NCI-H524 treated with DMSO at 0.1 percent for 48 hours (cell line): ENCODE data around the gene HHIP.

Experiments
- DNase-seq: peaks from one replicate; lab custom pipeline; 2025; lab: John Stamatoyannopoulos, UW

HHIP gene

DNA sequence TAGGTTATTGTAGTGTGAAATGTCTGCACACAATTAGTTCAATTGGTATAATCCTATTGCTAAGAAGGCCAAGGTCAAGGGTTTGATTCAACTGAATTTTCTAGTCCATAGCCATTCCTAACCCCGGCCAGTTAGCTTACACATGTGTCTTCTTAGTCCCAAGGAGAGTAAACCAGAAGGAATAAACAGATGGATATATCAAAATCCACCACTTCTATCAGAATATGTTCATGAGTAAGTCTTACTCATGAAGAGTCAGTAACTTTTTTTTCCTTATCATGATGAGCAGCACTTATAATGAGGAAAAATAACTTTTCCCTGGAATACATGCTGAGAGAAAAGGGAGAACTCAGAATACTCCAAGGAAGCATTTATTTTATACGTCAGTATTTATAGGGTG is 9.5 kb downstream of the HHIP start:
- no peak for DNase-seq

DNA sequence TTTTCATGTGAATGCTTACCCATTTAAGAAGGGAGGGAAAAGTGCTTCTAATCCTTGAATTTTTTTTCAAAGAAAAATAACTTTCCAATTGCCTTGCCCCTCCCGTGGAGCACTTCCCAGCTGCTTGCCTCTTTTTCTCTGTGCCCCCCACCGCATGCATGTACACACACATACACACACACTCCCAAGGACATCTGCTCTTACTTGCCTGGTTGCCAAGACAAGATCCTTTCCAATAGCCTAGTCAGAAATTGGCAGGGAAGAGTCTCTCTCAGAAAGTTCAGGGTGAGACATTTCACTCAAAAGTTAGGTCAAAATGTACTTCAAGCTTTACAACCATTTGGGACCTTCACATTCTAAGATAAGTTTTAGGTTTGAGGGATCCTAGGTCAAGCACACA is 10.9 kb downstream of the HHIP start:
- DNase-seq: no peak

DNA sequence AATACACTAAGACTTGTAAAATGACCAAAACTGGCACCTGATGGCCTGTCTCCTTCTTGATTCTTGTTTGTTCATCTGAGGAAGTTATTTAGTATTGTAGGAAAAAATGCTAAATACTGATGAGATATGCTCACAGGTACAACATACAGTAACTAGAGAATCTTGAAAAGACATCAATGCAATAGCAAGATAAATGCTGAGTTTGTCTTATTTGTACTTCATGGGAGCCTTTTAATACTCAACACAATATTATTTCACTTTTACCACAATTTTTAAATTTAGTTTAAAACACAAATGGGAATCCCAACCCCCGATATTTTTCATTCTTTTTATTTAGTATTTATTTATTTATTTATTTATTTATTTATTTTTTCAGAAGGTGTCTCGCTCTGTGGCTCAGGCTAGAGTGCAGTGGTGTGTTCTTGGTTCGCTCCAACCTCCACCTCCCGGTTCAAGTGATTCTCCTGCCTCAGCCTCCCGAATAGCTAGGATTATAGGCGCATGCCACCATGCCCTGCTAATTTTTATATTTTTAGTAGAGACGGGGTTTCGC is 12.1 kb downstream of the HHIP start:
- no peak for DNase-seq

DNA sequence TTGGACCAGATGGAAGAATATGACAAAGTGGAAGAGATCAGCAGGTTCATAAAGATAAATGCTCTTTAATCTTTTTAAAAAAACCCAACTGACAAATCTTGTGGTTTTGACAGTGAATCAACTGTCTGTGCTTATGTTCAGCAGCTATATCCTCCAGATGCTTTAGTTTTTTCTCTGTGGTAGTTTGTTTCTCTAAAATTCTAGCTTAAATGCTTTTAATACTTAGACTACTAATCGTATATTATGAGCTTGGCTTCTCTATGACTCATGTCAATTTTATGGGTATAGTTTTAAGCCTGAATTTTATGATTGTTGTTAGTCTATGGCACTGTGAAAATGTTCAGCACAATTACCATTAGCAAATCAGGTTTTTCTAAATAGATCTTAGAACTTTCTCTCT is 12.9 kb downstream of the HHIP start:
- DNase-seq: no peak

DNA sequence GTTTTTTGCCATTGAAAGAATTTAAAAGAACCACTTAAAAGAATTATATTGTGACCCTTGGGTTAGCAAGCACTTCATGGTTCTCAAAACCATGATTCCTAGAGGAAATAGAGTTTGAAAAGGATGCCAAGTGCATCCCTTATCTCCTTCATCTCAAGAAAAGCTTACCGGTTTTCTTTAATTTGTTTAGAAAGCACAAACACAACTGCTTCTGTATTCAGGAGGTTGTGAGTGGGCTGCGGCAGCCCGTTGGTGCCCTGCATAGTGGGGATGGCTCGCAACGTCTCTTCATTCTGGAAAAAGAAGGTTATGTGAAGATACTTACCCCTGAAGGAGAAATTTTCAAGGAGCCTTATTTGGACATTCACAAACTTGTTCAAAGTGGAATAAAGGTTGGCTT is 13.5 kb downstream of the HHIP start:
- no peak for DNase-seq

DNA sequence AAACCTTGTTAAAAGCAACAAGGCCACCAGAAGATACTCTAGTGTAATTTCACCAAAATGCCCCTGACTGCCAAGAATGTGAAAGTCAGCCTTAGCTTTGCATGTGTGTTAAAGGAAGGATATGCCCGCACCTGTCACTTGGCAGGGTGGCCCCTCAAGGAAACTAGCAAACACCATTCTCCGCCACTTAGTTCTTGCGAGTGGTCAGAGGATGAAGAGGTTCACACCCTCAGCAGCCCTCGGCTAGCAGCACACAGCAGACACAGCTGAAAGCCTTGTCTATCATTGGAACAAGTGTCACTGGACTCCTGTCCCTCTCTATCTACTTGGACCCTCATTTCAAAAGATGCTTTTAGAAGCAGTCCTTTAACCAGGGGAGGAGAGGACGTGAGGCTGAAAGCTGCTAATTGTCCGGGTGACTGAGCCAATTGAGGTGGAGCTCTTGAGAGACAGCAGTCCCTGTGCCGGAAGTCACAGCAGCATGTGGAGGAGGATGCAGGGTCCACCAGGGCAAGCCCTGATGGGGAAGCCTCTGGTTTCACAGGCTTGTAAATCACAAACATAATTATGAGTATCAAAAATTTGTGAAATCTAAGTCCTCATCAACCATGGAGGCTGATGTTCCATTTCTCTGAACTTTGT is 18.0 kb downstream of the HHIP start:
- no peak for DNase-seq

DNA sequence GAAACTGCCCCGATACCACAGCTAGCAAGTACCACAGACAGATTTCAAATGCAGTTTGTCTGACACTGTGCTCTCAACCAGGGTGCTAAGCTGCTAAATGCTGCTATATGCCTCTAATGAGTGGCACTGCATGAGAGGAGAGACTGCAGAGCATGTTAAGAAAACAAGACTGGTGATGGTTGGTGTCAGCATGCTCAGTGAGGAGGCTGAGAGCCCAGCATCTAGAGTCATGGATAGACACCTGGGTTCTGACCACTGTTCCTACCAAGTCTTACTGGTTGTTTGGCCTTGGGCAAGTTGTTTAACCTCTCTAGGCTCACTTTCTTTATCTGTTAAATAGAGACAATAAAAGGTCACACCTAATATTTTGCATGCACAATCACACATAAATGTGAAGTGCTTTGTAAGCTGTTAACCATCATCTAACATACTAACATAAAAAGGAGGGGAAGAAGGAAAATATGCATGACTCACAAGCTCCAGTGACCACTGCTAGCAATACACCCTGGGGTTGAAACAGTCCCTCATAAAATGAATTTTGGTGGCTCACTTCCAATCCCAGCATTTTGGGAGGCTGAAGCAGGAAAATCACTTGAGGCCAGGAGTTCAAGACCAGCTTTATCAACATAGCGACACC is 20.7 kb downstream of the HHIP start:
- no peak for DNase-seq

DNA sequence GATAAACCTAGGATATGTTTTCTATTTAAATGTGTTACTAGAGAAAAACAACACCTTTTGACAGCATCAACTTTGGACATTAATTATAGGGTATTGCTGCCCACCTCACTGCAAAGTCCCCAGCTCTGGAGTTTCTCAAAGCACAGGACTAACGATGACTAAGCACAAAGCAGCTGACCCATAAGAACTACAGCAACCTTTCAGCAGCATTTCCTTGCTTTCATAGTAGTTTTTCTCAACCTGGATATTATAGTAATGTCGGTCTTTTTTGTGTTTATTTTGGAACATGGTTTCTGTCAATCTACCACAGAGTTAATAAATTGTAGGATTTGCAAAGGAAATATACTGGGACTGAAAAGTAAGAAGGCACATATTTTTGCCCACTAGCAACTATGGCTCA is 21.5 kb downstream of the HHIP start:
- no peak for DNase-seq

DNA sequence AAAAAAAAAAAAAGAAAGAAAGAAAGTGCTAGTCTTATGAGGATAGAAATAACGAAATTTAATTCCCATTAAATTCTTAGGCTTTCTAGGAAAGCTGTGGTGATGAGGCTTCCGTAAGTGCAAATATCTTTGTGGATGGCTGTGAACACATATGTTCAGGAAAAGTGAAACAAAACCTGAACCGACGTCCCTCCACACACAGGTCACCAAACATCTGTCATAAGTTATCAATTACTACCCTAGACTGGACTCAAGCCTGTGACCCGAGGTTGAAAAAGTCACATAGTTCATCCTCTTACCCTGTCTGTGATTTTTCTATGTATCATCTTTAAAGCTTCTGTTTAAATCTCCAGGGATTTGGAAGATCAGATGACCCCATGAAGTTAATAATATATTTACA is 24.8 kb downstream of the HHIP start:
- no peak for DNase-seq

DNA sequence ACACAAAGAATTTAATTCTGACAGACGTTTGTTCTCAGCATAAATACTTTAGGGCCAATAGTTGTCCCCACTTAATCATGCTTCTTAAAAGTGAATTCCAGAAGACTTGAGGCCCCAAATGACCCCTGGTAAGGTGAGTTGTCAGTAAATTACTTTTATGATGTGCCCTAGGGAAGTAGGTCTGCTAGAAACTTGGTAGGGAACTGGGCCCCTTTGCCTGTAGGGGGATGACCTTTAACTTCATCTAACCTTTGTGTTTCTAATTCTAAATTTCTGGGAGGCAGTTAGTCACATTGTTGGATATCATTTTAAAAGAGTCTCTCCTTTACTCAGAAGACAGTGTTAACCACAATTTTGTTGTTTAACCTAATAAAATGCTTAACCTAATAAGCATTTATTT is 28.8 kb downstream of the HHIP start:
- no peak for DNase-seq

DNA sequence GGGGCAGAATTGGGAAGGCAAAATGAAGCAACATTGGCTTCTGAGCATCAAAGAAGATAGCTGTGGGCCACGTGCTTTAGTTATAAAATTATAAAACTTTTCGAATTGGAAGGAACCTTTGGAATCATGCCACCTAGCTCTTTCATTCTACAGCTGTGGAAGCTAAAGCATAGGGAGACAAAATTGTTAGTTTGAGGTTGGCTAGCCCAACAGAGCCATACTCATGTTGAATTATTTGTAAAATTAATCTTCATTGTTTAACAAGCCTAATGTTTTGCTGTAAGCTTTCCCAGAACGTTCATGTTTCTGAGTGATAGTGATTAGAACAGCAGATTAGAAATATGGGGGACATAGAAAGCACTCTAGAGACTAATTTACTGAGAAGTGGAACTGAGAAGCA is 35.9 kb downstream of the HHIP start:
- no peak for DNase-seq

DNA sequence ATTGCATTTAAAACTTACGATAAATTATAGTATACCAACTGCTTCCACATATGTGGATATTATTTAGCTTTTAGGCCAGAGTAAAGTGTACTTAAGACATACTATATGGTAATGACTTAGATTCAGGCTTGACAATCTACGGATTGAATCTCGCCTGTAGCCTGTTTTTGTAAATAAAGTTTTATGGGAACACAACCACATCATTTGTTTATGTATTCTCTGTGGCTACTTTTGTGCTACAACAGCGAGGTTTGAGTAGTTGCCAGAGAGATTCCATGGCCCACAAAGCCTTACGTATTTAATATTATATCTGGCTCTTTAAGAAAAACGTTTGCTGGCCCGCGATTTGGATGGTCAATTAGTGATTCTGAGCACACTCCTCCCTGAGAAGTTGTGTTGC is 37.6 kb downstream of the HHIP start:
- DNase-seq: no peak

DNA sequence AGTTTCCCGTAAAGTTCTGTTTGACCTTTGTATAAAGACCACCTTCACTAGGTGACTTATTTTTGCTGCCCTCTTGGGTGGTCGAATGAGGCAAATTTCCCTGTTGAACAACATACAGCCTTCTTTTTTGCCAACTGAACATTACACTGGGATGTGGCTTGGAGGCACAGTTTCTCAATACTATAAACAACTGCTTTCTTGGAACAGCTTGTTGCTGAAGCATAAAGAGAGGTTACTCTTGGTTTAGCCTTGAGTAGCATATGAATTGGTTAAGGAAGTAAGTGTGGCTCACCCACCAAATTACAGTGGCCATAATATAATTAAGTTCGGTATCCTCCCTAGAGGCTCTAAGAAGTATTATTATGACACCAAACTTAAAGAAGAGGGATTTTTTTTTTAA is 40.0 kb downstream of the HHIP start:
- no peak for DNase-seq

DNA sequence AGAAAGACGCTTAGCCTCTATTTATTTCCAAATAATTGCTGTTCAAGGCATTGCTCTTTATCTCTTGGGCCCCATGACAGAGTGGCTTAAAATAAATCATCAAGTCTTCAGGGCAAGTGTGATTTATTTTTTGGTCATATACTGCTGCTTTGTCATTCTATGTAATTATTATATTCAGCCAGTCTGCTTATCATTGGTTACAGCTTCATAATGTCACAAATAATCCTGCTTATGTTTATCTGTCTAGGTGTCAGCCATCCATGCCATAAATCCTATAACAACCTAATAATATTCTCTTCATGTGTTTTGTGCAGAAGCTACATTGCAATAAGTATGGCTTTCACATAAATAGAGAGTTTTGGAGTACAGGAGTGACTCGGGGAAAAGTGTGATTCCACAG is 41.0 kb downstream of the HHIP start:
- DNase-seq: no peak

DNA sequence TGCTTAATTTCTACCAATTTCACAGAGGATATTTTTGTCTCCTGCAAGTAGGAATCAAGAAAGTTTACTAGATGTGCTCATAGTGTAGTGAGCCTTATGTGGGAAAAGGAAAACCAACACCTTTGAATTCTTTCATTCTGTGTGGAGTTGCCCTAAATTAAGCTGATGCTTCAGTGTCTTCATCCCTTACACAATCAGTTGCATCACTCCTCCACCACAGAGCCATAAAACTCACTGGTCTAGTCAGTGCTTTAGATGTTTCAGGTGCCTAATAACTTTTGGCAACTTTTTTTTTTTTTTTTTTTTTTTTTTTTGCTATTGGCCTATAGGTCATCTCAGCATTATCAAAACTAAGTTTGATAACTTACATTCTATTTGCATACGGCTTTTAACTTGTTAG is 41.5 kb downstream of the HHIP start:
- DNase-seq: no peak

DNA sequence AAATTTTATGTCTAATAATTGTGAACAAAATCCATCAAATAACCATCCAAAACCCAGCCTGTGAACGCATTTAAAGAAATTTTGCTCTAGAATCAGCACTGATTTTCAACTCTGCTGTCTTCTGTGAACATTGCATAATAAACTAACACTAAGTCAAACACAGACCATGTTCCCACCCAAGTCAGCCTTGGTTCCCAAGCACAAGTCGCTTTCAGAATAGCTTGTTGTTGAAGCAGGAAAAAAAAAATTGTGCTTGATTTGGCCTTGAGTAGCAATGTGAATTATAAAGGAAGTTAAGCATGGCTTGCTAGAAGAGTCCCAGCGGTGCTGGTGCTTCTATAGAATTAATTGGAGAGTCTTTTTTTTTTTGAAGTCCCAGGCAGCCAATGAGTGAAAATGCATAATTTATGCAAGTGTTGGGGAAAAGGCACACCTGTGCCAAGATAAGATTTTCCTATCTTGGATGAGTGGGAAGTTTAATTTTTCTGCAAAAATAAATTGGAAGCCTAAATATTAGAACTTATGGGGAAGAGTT is 42.1 kb downstream of the HHIP start:
- DNase-seq: no peak

DNA sequence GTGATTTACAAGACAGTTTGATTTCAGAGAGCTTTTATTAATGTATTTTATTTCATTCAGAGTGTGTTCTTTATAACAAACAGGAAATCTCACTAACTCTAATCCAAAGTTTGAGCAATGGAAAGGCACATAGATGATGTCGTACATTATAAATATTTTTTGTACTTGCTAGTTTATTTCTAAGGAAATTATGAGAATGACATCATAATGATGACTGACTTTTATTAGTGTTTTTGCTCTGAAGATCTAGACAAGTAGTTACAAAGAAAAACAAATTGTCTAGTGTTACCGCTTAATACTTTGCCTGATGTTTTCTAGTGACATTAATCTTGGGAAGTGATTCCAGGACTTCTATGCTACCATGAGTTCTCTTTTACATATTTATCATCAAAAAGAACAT is 43.2 kb downstream of the HHIP start:
- DNase-seq: no peak

DNA sequence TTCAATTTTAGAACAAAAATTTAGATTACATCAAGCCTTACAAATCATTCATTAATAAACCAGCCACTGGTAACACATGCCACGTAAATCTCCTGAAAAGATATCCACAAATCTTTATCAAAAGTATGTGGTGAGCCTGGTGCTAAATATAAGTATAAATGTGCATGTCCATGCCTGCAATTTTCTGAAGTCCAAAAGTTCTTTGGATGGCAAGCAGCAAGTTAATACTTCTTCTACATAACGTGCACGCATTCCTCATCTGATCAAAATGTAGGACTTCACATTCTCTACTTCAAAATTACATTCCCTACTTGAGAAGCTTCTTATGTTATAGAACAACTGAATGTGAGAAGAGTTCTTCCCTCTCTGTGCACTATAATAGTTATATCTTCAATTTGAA is 49.8 kb downstream of the HHIP start:
- DNase-seq: no peak

DNA sequence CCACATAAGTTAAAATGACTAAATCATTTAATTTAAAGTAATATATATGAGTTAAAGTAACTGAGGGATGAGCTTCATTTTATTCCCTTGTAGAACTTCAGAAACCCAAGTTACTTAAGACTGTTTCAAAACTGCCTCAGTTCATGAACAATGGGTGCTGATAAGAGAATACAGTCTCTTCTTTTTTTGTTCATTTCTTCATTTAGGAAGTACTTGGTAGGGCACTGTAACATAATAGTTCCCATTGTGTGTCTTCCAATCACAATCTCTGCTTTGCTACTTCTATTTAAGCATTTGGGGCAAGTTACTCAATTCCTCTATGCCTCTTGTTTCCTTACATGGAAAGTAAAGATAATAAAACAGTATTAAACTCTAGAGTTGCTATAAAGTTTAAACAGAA is 50.4 kb downstream of the HHIP start:
- DNase-seq: no peak

DNA sequence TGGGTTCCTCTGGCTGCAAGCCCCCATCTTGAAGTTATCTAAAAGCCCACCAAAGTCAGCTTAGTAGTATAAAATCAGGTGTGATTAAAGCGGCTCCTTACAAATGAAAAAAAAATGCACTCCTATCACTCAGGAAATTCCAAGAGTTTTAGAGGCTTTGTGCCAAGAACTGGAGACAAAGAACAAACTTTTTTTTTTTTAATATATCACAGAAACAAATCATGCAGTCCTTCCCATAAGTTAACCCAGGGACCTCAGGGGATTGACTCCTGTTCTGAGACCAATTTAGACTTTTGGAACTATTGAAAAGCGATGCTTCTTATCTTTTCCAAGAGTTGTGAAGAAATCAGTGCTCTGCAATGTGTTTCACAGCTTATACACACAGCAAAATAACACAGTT is 53.6 kb downstream of the HHIP start:
- DNase-seq: no peak

DNA sequence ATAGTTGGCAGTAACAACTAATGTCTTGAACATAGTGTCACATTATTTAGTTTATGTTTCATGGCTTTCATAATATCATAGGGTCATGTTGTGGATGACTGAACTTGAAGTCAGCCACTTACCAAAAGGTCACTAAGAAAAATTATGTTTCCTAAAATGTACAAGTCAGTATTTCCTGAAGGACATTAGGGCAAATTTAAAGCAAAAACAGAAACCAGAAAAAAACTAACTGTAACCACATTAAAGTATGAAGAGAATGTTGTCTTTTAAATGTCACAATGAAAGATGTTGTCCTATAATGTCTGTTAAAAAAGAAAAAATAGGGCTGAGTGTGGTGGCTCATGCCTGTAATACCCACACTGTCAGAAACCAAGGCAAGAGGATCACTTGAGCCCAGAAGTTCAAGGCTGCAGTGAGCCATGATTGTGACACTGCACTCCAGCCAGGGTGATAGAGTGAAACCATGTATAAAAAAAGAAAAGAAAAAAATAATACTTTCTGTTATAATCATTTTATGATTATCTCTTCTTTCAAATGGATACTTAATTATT is 55.8 kb downstream of the HHIP start:
- DNase-seq: no peak

DNA sequence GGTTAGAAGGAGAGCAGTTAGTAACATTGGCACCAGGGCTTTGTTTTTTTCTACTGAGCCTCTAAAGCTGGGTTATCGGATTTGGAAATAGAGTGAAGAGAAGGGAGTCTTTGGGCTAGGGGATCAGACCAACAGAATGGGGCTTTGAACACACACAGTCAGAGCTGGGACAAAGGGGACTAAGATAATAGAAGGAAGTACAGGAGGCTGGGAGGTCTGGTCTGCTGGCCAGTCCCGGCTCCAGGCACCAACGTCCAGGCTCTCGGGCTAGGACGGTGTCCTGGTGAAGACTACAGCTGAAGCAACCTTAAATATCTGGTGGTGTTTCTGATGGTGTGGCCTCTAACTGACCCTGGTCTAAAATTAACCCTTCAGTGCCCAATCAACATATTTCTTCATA is 57.5 kb downstream of the HHIP start:
- no peak for DNase-seq
